ENCODE results near the gene MANSC4. TPM values are rescaled to one million over a fixed set of nuclear protein-coding genes. Genes with fewer than 3 reads are reported as not detected.
"Not testable (repeated sequence)": the region's sequence is repeated elsewhere in the genome, so short reads cannot be mapped to it uniquely, and the experiment has no call there.

The MANSC4 gene
- total RNA-seq, 1 donor from 2014 or later: not detected

DNA sequence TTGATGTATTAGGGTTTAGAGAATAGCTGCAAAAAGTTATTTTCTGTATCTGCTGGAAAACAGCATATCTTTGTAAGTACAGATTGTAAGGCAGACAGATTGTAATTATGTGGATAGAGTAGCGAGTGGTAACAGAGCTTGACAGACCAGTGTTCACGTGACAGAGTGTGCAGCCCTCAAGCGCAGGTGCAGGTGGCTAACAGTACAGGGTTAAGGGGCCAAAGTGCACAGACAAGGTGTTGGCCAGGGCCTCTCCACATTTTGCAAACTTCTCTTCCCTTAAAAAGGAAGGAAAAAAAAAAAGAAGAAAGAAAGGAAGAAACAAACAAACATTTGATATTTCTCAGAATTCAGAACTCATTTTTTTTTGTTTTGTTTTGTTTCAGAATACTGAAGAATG, 25.2 kb downstream of the MANSC4 start:
- TF ChIP-seq, protein P1, sequence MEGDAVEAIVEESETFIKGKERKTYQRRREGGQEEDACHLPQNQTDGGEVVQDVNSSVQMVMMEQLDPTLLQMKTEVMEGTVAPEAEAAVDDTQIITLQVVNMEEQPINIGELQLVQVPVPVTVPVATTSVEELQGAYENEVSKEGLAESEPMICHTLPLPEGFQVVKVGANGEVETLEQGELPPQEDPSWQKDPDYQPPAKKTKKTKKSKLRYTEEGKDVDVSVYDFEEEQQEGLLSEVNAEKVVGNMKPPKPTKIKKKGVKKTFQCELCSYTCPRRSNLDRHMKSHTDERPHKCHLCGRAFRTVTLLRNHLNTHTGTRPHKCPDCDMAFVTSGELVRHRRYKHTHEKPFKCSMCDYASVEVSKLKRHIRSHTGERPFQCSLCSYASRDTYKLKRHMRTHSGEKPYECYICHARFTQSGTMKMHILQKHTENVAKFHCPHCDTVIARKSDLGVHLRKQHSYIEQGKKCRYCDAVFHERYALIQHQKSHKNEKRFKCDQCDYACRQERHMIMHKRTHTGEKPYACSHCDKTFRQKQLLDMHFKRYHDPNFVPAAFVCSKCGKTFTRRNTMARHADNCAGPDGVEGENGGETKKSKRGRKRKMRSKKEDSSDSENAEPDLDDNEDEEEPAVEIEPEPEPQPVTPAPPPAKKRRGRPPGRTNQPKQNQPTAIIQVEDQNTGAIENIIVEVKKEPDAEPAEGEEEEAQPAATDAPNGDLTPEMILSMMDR (IDR thresholded peaks at IDR 0.05): no peak
- H3K27ac ChIP-seq: no peak overlapping the region
- ATAC-seq: no peak

DNA sequence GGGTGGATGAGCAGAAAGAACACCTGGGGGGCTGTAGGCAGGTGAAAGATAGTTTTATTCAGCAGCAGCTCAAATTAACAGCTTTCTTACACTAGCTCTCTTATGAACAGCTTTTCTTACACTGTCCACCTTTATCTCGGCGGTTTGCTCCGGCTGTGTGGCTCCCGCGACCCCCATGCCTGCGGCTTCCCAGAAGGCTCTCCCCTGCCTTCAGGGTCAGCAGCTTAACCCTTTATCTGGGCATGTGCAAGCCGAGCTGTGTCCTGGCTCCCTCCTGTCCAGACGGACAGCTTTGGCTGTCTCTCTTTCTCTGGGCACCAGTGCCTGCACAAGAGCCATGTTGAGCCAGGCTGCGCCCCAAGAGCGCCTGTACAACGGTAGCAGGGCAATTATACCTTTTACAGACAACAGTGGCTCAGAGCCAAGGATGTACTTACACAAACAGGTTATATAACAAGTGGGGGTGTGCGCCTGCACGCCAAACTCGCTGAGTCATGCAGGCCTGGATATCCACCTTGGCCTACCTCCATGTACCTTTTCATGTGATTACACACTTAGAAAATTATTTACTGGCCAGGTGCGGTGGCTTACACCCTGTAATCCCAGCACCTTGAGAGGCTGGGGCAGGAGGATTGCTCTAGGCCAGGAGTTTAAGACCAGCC, 28.5 kb downstream of the MANSC4 start:
- Histone ChIP-seq H3K4me3 (no peak overlapping the region), H3K36me3 (peaks cover 23% of the 10 kb centered on the region), H3K27me3 (ENCODE audit: low read depth) (no peaks in the 10 kb centered on the region), H3K27ac (no peak overlapping the region), H3K4me1 (peaks cover 7% of the 10 kb centered on the region), H3K9me3 (no peaks in the 10 kb centered on the region)
- intact Hi-C loops (cut with DNase I): no loop called here
- DNase-seq (no peak), ATAC-seq (peak in 1 of 2 donors; percentile 44)
- TF ChIP-seq, protein P1 (IDR thresholded peaks at IDR 0.05): no peak

More for the DNA sequence above, 25.2 kb downstream of the MANSC4 start:
- H3K9me3 ChIP-seq: no peaks in the 10 kb centered on the region
- H3K36me3 ChIP-seq: peaks cover 23% of the 10 kb centered on the region
- no peak overlapping the region for H3K4me3 ChIP-seq
- intact Hi-C loops (cut with DNase I): no loop called here
- H3K4me1 ChIP-seq: no peaks in the 10 kb centered on the region
- H3K27me3 ChIP-seq (ENCODE audit: low read depth): no peaks in the 10 kb centered on the region
- no peak for DNase-seq

GRCh38 chr12:27747111-27747820, 32.8 kb downstream of the MANSC4 start:
- peak overlapping the region; percentile 59 for H3K27ac ChIP-seq
- ATAC-seq: no peak
- TF ChIP-seq, protein P1 (IDR thresholded peaks at IDR 0.05): no peak

GRCh38 chr12:27745734-27746133, 34.3 kb downstream of the MANSC4 start:
- H3K27me3 ChIP-seq (ENCODE audit: low read depth); H3K4me1 ChIP-seq; H3K9me3 ChIP-seq; ATAC-seq; H3K4me3 ChIP-seq; DNase-seq; H3K27ac ChIP-seq; intact Hi-C loops (cut with DNase I): not testable (repeated sequence)
- peaks cover 38% of the 10 kb centered on the region for H3K36me3 ChIP-seq

More at GRCh38 chr12:27747111-27747820, 32.8 kb downstream of the MANSC4 start:
- Histone ChIP-seq H3K9me3 (no peaks in the 10 kb centered on the region), H3K4me1 (peaks cover 7% of the 10 kb centered on the region), H3K4me3 (no peak overlapping the region), H3K27me3 (ENCODE audit: low read depth) (no peaks in the 10 kb centered on the region), H3K36me3 (peaks cover 35% of the 10 kb centered on the region)
- no peak for DNase-seq
- intact Hi-C loops (cut with DNase I): no loop called here

GRCh38 chr12:27743601-27744000, 36.4 kb downstream of the MANSC4 start:
- Histone ChIP-seq H3K4me3 (no peak overlapping the region), H3K4me1 (peaks cover 7% of the 10 kb centered on the region), H3K9me3 (no peaks in the 10 kb centered on the region), H3K36me3 (peaks cover 46% of the 10 kb centered on the region), H3K27me3 (ENCODE audit: low read depth) (no peaks in the 10 kb centered on the region), H3K27ac (no peak overlapping the region)
- ATAC-seq (no peak), DNase-seq (no peak)
- intact Hi-C loops (cut with DNase I): no loop called here
- TF ChIP-seq, protein P1 (IDR thresholded peaks at IDR 0.05): no peak

DNA sequence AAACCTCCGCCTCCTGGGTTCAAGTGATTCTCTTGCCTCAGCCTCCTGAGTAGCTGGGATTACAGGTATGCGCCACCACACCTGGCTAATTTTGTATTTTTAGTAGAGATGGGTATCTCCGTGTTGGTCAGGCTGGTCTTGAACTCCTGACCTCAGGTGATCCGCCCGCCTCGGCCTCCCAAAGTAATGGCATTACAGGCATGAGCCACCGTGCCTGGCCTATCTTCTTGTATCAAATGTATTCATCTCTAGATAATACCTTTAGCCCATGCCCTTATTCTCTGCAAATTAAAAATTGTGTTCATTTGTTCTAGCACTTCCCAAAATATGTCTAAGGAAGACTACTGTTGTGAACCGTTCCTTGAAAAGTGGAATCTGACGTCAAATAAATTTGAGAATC, 45.7 kb downstream of the MANSC4 start:
- DNase-seq; H3K27ac ChIP-seq; H3K27me3 ChIP-seq (ENCODE audit: low read depth); H3K9me3 ChIP-seq; H3K4me3 ChIP-seq; H3K4me1 ChIP-seq; ATAC-seq: not testable (repeated sequence)
- H3K36me3 ChIP-seq: peaks cover 71% of the 10 kb centered on the region
- intact Hi-C loops (cut with DNase I): loop anchor here (10.0 kb wide), 1 partner anchor 200 kb away; no protein-coding TSS in a partner anchor
